AG04450 (cell line): ENCODE measurements around the gene MARCHF2. TPM values are rescaled to one million over a fixed set of nuclear protein-coding genes. Genes with fewer than 3 reads are reported as not detected.

ENCODE experiments used
- CTCF ChIA-PET: fragments of 300-600, 350-600 bp; formaldehyde crosslinking; extraction: SDS; loops from one replicate; lab custom pipeline; 2022; ENCODE audit warnings: antibody characterized with exemption, inconsistent platforms; lab: Charles Lee
- POLR2A ChIA-PET: fragments of 350-600 bp; formaldehyde crosslinking; extraction: SDS; loops from one replicate; lab custom pipeline; 2021; ENCODE audit warnings: antibody characterized with exemption, inconsistent platforms; lab: Yijun Ruan, JAX
- DNase-seq: peaks from one replicate; pipeline ENCODE4 v3.0.0-alpha.2; 2011; ENCODE audit warnings: low read depth, low spot score
- H3K27ac ChIP-seq: one replicate; pipeline ENCODE4 v1.5.1; 2012; ENCODE audit warnings: low read depth, low read length, control low read depth
- H3K27me3 ChIP-seq: one replicate; pipeline ENCODE4 v1.6.0; 2012; ENCODE audit warnings: low read length; ENCODE audit not compliant: control insufficient read depth, insufficient read depth
- H3K4me3 ChIP-seq: 2 replicates; pipeline ENCODE4 v1.5.1; 2011; ENCODE audit warnings: mild to moderate bottlenecking, low read depth, low read length, control low read depth
- H3K9me3 ChIP-seq: 2 replicates; pipeline ENCODE4 v1.5.1; 2012; ENCODE audit warnings: low read length; ENCODE audit not compliant: control insufficient read depth, insufficient read depth
- polyA plus RNA-seq: library from polyadenylated mRNA; depleted of rRNA; stranded (reverse); fragments of >200 nt; gene quantifications from 2 replicates; pipeline ENCODE4 v1.2.3, GENCODE V29; 2011
- TF ChIP-seq, protein P1 (sequence below): IDR thresholded peaks from 2 replicates; pipeline ENCODE4 v1.5.1; 2011; ENCODE audit warnings: low read depth, low read length, control low read depth, inconsistent platforms

MARCHF2 gene
- polyA plus RNA-seq, 1 experiment, result 14.7 TPM

DNA sequence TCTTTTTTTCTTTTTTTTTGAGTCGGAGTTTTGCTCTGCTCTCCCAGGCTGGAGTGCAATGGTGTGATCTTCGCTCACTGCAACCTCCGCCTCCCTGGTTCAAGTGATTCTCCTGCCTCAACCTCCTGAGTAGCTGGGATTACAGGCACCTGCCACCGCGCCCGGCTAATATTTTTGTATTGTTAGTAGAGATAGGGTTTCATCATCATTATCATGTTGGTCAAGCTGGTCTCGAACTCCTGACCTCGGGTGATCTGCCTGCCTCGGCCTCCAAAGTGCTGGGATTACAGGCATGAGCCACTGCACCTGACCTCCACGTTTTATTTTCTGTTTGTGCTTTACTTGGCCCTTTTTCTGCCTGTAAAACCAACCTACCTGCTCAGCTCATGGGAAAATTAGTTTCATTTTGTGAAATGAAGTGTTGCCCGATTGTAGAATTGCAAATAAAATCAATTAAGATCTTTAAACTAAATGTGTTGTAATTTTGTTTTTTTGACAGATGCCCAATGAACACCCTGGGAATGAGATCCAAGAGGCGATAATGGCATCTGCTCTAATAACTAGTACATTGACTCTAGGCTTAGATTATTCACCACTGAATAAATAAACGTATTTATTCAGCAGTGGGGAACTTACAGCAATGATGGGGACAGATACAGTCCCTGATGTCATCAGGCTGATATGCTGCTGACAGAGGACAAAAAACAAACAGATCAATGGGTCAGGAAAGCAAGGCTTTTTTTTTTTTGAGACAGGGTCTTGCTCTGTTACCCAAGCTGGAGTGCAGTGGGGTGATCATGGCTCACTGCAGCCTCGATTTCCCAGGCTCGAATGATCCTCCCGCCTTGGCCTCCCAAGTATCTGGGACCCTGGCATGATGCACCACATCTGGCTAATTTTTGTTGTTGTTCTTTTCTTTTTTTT, 25.2 kb upstream of the MARCHF2 start:
- no peak for DNase-seq
- no peak overlapping the region for H3K4me3 ChIP-seq
- TF ChIP-seq, protein P1, sequence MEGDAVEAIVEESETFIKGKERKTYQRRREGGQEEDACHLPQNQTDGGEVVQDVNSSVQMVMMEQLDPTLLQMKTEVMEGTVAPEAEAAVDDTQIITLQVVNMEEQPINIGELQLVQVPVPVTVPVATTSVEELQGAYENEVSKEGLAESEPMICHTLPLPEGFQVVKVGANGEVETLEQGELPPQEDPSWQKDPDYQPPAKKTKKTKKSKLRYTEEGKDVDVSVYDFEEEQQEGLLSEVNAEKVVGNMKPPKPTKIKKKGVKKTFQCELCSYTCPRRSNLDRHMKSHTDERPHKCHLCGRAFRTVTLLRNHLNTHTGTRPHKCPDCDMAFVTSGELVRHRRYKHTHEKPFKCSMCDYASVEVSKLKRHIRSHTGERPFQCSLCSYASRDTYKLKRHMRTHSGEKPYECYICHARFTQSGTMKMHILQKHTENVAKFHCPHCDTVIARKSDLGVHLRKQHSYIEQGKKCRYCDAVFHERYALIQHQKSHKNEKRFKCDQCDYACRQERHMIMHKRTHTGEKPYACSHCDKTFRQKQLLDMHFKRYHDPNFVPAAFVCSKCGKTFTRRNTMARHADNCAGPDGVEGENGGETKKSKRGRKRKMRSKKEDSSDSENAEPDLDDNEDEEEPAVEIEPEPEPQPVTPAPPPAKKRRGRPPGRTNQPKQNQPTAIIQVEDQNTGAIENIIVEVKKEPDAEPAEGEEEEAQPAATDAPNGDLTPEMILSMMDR, result no peak
- no peaks in the 10 kb centered on the region; the same call in 1 of the 2 replicates for H3K9me3 ChIP-seq
- ChIA-PET POLR2A (interaction anchor here (0.6 to 0.8 kb wide), 2 partner anchors 24 to 39 kb away, joined by 3 to 4 read pairs; partner anchors contain the start of gene ANGPTL4), CTCF (no interaction called here)
- no peak overlapping the region for H3K27ac ChIP-seq
- H3K27me3 ChIP-seq, result no peaks in the 10 kb centered on the region

GRCh38 chr19:8388612-8388958, 24.5 kb upstream of the MARCHF2 start:
- CTCF ChIA-PET, result no interaction called here
- H3K27me3 ChIP-seq, result no peaks in the 10 kb centered on the region
- no peak for DNase-seq
- no peak overlapping the region for H3K27ac ChIP-seq
- POLR2A ChIA-PET, result interaction anchor here (0.8 kb wide), 1 partner anchor 25 kb away, joined by 4 read pairs; the partner anchor contains the start of gene ANGPTL4
- TF ChIP-seq, protein P1, result no peak
- H3K4me3 ChIP-seq, result no peak overlapping the region
- H3K9me3 ChIP-seq, result no peaks in the 10 kb centered on the region; the same call in 1 of the 2 replicates

DNA sequence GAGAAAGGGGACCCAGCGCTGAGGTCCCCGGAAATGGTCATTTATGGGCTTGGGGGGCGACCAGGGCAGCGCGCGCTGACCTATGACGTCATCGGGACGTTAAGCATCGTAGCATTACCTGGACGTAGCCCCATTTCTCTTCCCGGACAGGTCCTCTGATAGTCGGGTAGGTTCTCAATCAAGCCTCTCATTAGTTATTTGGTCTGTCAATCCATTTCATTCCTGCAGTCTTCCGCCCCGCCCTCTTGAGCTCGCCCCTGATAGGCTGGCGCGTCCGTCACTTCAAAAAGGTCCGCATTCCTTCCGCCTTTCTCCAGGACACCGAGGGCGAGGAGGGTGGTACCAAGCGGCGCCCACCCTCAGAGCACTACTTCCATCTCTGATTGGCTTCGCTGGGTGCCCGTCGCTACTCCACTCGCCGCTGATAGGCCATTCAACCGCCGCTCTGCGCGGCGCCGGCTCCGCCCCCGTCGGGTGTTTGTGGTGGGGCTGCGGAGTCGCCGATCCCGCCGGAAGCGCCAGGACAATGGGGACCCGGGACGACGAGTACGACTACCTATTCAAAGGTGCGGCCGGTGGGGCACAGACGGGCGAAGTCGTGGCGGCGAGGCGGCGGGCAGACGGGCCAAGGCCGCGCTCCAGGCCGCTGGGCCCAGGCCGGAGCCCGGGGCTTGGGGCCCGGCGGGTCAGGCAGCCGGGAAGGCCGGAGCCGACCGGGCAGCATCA, 23.1 kb upstream of the MARCHF2 start, which contains the start of gene RAB11B:
Gene RAB11B, plus strand, starts transcription at position 470 of the 726 bp plus-strand sequence. Its CDS starts 57 bp downstream, at position 527.
- Histone ChIP-seq H3K27me3 (no peaks in the 10 kb centered on the region), H3K27ac (peak within 1 kb of the TSS; percentile 73), H3K9me3 (no peaks in the 10 kb centered on the region; the same call in 1 of the 2 replicates), H3K4me3 (peak within 1 kb of the TSS; percentile 79)
- TF ChIP-seq, protein P1, result no peak
- CTCF ChIA-PET, result interaction anchor here (0.6 to 3.9 kb wide), 4 partner anchors 17 to 36 kb away, joined by 3 to 24 read pairs (median 10); partner anchors contain the start of gene MARCHF2
- peak; percentile 99 for DNase-seq
- POLR2A ChIA-PET, result interaction anchor here (0.6 to 1.9 kb wide), 13 partner anchors 12 to 1429 kb away, joined by 3 to 21 read pairs (median 7); partner anchors contain the start of genes ANGPTL4, FBXL12, HNRNPM and ZNF414

DNA sequence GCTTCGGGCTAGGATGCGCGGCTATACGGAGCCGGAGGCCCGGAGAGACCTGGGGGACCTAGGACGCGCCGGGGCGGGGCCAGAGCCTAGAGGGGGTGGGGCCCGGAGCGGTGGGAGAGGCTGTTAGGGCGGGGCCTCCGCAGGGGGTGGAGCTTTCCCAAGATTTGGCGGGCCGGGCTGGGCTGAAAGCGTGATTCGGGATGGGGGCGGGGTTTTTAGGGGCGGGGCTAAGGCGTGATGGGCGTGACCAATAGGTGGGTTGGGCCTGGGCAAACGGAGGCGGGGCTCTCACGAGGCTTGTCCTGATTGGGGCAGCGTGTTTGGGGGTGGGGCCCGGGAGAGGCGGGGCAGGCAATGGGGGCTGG, 22.5 kb upstream of the MARCHF2 start:
- Histone ChIP-seq H3K4me3 (peak overlapping the region; percentile 79), H3K27ac (peak overlapping the region; percentile 73), H3K9me3 (no peaks in the 10 kb centered on the region; the same call in 1 of the 2 replicates), H3K27me3 (no peaks in the 10 kb centered on the region)
- DNase-seq, result peak; percentile 84
- TF ChIP-seq, protein P1, result no peak
- ChIA-PET CTCF (interaction anchor here (0.6 to 3.9 kb wide), 3 partner anchors 17 to 37 kb away, joined by 3 to 24 read pairs (median 4); partner anchors contain the start of gene MARCHF2), POLR2A (interaction anchor here (0.5 to 1.9 kb wide), 15 partner anchors 12 to 1428 kb away, joined by 3 to 21 read pairs (median 6); partner anchors contain the start of genes ANGPTL4, FBXL12, HNRNPM and MARCHF2)
